Midbrain (tissue), 1 donor: Measurements from ENCODE around the gene STUB1.
A peak's percentile ranks its signal among the peaks of the same experiment; 100 is the strongest.

Experiments
- DNase-seq: peaks from one replicate; lab custom pipeline; 2025; lab: John Stamatoyannopoulos, UW

The STUB1 gene

GRCh38 chr16:679814-680624, at the start of gene STUB1:
STUB1 (plus strand) TSS chr16:680410; CDS start chr16:680526, 116 bp downstream.
- DNase-seq: peak; percentile 84

- no peak for DNase-seq
These were observed 49.3 kb upstream of the STUB1 start, which contains the start of gene WFIKKN1 for GRCh38 chr16:630815-631405. WFIKKN1 (plus strand) TSS chr16:630985; CDS start chr16:631254, 269 bp downstream.

GRCh38 chr16:631808-632358, 48.3 kb upstream of the STUB1 start:
- no peak for DNase-seq

GRCh38 chr16:632486-633335, 47.5 kb upstream of the STUB1 start:
- DNase-seq: no peak

- DNase-seq: no peak
These were observed 46.7 kb upstream of the STUB1 start for GRCh38 chr16:633336-634050.

GRCh38 chr16:634051-634670, 46.0 kb upstream of the STUB1 start:
- no peak for DNase-seq

- no peak for DNase-seq
These were observed 45.2 kb upstream of the STUB1 start for GRCh38 chr16:634996-635395.

- DNase-seq: no peak
These were observed 44.5 kb upstream of the STUB1 start for GRCh38 chr16:635573-636205.

- DNase-seq: peak; percentile 95
These were observed 43.8 kb upstream of the STUB1 start, which contains the start of gene METTL26 for GRCh38 chr16:636206-637080. METTL26 (minus strand) TSS chr16:636305; CDS start chr16:636290, 15 bp downstream.

GRCh38 chr16:637081-638018, 42.9 kb upstream of the STUB1 start:
- DNase-seq: peak; percentile 95

- no peak for DNase-seq
These were observed 42.1 kb upstream of the STUB1 start for GRCh38 chr16:638034-638543.

- no peak for DNase-seq
These were observed 41.4 kb upstream of the STUB1 start for GRCh38 chr16:638836-639235.

- DNase-seq: no peak
These were observed 39.6 kb upstream of the STUB1 start for GRCh38 chr16:640614-641013.

- peak; percentile 87 for DNase-seq
These were observed 38.7 kb upstream of the STUB1 start, which contains the start of gene MCRIP2 for GRCh38 chr16:641326-642188. MCRIP2 (plus strand) TSS chr16:641828; CDS start chr16:641992, 164 bp downstream.

GRCh38 chr16:642189-643049, 37.8 kb upstream of the STUB1 start:
- DNase-seq: peak; percentile 39

GRCh38 chr16:643050-643368, 37.2 kb upstream of the STUB1 start:
- DNase-seq: no peak
